Osteoblast (primary cell): ENCODE results near the gene SH2D3A. TPM values are rescaled to one million over a fixed set of nuclear protein-coding genes. Genes with fewer than 3 reads are reported as not detected.
"Not testable (repeated sequence)": the region's sequence is repeated elsewhere in the genome, so short reads cannot be mapped to it uniquely, and the experiment has no call there.

Experiments used
- DNase-seq: peaks from one replicate; pipeline ENCODE4 v3.0.0; 2011; ENCODE audit warnings: low spot score, mixed read lengths; ENCODE audit not compliant: insufficient read length; ENCODE audit errors: missing footprints
- H2AFZ ChIP-seq: 2 replicates; pipeline ENCODE4 v1.6.0; 2011; ENCODE audit warnings: mild to moderate bottlenecking, low read length
- H3K27ac ChIP-seq: 2 replicates; pipeline ENCODE4 v1.5.1; 2011; ENCODE audit warnings: mild to moderate bottlenecking, low read depth, low read length, moderate library complexity
- H3K27me3 ChIP-seq: 2 replicates; pipeline ENCODE4 v1.6.0; 2012; ENCODE audit warnings: mild to moderate bottlenecking, control low read depth, inconsistent platforms, low read length, moderate library complexity; ENCODE audit not compliant: insufficient read depth
- H3K36me3 ChIP-seq: 2 replicates; pipeline ENCODE4 v1.5.1; 2011; ENCODE audit warnings: mild to moderate bottlenecking, low read length, control low read depth, moderate library complexity; ENCODE audit not compliant: insufficient read depth
- H3K4me1 ChIP-seq: 2 replicates; pipeline ENCODE4 v1.5.1; 2011; ENCODE audit warnings: mild to moderate bottlenecking, low read length, control low read depth, moderate library complexity; ENCODE audit not compliant: insufficient read depth
- H3K4me2 ChIP-seq: 2 replicates; pipeline ENCODE4 v1.6.0; 2011; ENCODE audit warnings: mild to moderate bottlenecking, low read length; ENCODE audit not compliant: insufficient read depth
- H3K4me3 ChIP-seq: fragments of 200-600 bp; sonication (generic); 3 replicates; pipeline ENCODE4 v1.5.1; 2012; ENCODE audit warnings: mild to moderate bottlenecking, low read length, inconsistent platforms; ENCODE audit not compliant: insufficient read depth
- H3K79me2 ChIP-seq: 2 replicates; pipeline ENCODE4 v1.6.0; 2012; ENCODE audit warnings: mild to moderate bottlenecking, low read length, control low read depth, inconsistent platforms; ENCODE audit not compliant: insufficient read depth
- H3K9me3 ChIP-seq: 2 replicates; pipeline ENCODE4 v1.5.1; 2011; ENCODE audit warnings: low read depth, low read length, control low read depth
- H4K20me1 ChIP-seq: 2 replicates; pipeline ENCODE4 v1.6.0; 2012; ENCODE audit warnings: mild to moderate bottlenecking, low read length, control low read depth; ENCODE audit not compliant: insufficient read depth
- CTCF ChIP-seq: IDR thresholded peaks from 2 replicates; pipeline ENCODE4 v1.5.1; 2011; ENCODE audit warnings: mild to moderate bottlenecking, low read depth, low read length, moderate library complexity; ENCODE audit errors: extremely low read depth
- total RNA-seq: library from RNA; depleted of rRNA; stranded (reverse); fragments of >200 nt; gene quantifications from 2 replicates; pipeline ENCODE4 v1.2.3, GENCODE V29; 2012

SH2D3A gene
- total RNA-seq, 1 donor: not detected

- no peak for TF ChIP-seq CTCF
- Histone ChIP-seq H3K4me3 (no peak overlapping the region), H3K27me3 (no peaks in the 10 kb centered on the region), H3K4me1 (peaks cover 9% of the 10 kb centered on the region), H3K9me3 (no peaks in the 10 kb centered on the region), H3K27ac (no peak overlapping the region), H2AFZ (no peak overlapping the region), H3K4me2 (no peak overlapping the region), H4K20me1 (peaks cover 6% of the 10 kb centered on the region), H3K36me3 (peaks cover 52% of the 10 kb centered on the region), H3K79me2 (no peaks in the 10 kb centered on the region)
- no peak for DNase-seq
These were observed 17.2 kb downstream of the SH2D3A start for GRCh38 chr19:6750062-6750461.

- H2AFZ ChIP-seq, H3K27ac ChIP-seq, H4K20me1 ChIP-seq, H3K4me2 ChIP-seq, H3K4me3 ChIP-seq, H3K27me3 ChIP-seq, DNase-seq, H3K9me3 ChIP-seq, H3K79me2 ChIP-seq: not testable (repeated sequence)
- H3K4me1 ChIP-seq: peaks cover 22% of the 10 kb centered on the region
- peaks cover 56% of the 10 kb centered on the region for H3K36me3 ChIP-seq
These were observed 18.7 kb downstream of the SH2D3A start for GRCh38 chr19:6748543-6748942.

GRCh38 chr19:6745965-6746364 is 21.3 kb downstream of the SH2D3A start:
- Histone ChIP-seq H3K27ac (no peak overlapping the region), H3K4me1 (peaks cover 23% of the 10 kb centered on the region), H2AFZ (no peak overlapping the region), H3K27me3 (no peaks in the 10 kb centered on the region), H4K20me1 (peaks cover 13% of the 10 kb centered on the region), H3K4me2 (no peak overlapping the region), H3K36me3 (peaks cover 51% of the 10 kb centered on the region), H3K4me3 (no peak overlapping the region), H3K9me3 (no peaks in the 10 kb centered on the region), H3K79me2 (peaks cover 14% of the 10 kb centered on the region)
- DNase-seq: no peak
- TF ChIP-seq CTCF: no peak

- DNase-seq: peak; percentile 99
- H3K27me3 ChIP-seq: no peaks in the 10 kb centered on the region
- H3K4me1 ChIP-seq: peaks cover 23% of the 10 kb centered on the region
- peak overlapping the region; percentile 59 for H3K4me2 ChIP-seq
- peaks cover 26% of the 10 kb centered on the region for H3K79me2 ChIP-seq
- no peaks in the 10 kb centered on the region for H3K9me3 ChIP-seq
- H4K20me1 ChIP-seq: peaks cover 11% of the 10 kb centered on the region
- TF ChIP-seq CTCF: no peak
- H3K27ac ChIP-seq: peak overlapping the region; percentile 0
- peak overlapping the region; percentile 30 for H3K4me3 ChIP-seq
- H2AFZ ChIP-seq: peak overlapping the region; percentile 4
- H3K36me3 ChIP-seq: peaks cover 41% of the 10 kb centered on the region
These were observed 22.6 kb downstream of the SH2D3A start for GRCh38 chr19:6744381-6745301.
